GM10266 (cell line): ENCODE results near the gene COL9A3.

ENCODE experiments used
- DNase-seq: peaks from one replicate; pipeline ENCODE4 v3.0.0; 2012; ENCODE audit errors: extremely low spot score
- TF ChIP-seq, protein P1 (sequence below): IDR thresholded peaks from 2 replicates; pipeline ENCODE4 v1.5.1; 2012; ENCODE audit warnings: mild to moderate bottlenecking, low read depth; ENCODE audit not compliant: control insufficient read depth, insufficient read depth; ENCODE audit errors: missing control alignments

Gene COL9A3

DNA sequence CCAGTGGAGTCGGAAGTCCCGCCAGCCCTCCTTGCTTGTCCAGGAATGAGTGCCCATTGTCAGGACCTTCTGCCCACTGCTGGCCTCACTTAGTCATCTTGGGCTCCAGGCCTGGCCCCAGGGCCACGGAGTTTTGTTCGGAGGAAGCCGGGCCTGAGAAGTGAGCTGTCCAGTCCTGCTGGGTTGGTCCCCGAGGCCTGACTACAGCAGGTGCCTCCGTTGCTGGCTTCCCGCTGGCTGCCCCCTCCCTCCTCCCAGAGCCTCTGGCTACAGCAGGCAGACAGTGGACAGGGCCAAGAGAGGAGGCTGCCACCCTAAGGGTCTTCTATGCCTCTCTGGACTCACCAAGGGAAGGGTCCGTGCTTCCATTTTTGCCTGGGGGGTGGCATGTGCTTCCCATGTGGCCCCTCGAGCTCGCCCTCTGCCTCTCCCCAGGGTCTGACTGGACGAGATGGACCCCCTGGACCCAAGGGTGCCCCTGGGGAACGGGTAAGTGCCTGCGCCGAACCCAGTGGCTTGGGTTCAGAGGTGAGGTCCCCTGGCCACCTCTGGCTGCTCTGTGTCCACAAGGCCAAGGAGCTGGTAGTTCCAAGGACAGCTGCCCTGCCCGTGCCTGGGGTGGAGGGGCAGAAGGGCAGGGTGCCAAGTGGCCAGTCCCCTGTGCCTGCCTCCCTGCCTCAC lies 2.8 kb downstream of the COL9A3 start:
- no peak for DNase-seq

GRCh38 chr20:62820208-62820961 lies 3.5 kb downstream of the COL9A3 start:
- no peak for DNase-seq
- TF ChIP-seq, protein P1, sequence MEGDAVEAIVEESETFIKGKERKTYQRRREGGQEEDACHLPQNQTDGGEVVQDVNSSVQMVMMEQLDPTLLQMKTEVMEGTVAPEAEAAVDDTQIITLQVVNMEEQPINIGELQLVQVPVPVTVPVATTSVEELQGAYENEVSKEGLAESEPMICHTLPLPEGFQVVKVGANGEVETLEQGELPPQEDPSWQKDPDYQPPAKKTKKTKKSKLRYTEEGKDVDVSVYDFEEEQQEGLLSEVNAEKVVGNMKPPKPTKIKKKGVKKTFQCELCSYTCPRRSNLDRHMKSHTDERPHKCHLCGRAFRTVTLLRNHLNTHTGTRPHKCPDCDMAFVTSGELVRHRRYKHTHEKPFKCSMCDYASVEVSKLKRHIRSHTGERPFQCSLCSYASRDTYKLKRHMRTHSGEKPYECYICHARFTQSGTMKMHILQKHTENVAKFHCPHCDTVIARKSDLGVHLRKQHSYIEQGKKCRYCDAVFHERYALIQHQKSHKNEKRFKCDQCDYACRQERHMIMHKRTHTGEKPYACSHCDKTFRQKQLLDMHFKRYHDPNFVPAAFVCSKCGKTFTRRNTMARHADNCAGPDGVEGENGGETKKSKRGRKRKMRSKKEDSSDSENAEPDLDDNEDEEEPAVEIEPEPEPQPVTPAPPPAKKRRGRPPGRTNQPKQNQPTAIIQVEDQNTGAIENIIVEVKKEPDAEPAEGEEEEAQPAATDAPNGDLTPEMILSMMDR, result no peak

More for the DNA sequence above, 2.8 kb downstream of the COL9A3 start:
- TF ChIP-seq, protein P1, result no peak

DNA sequence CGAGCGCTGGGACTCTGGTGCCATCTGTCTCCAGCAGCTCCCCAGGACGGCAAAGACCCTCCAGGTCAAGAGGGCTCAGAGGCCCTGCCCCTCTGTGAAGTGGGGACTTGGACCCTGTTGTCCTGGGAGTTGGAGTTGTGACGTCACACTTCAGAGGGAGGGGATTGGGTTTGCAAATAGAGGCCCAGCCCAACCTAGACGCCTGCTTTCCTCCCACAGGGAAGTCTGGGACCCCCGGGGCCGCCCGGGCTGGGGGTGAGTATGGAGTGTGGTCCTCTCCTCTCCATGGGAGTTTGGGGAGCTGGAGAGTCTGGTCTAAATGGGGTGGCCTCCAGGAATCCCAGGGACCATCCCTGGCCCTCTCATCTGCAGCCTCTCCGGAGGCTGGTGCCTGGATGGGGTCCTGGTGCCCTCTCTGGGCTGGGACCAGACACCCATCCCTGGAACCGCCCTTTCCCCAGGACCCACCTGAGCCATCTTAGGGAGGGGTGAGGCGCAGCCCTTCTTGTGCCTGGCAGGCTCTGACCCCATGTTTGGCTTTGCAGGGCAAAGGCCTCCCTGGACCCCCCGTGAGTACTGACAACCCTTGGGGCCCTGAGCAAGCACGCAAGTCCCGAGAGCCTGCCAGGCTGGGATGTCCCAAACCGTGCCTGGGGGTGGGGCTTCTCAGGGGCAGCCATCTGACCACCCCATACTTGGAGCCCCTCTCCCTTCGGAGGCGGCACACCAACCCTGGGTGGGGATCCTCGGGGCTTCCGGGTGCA lies 4.3 kb downstream of the COL9A3 start:
- TF ChIP-seq, protein P1, result no peak
- DNase-seq, result no peak

GRCh38 chr20:62821726-62822210 lies 4.9 kb downstream of the COL9A3 start:
- TF ChIP-seq, protein P1, result no peak
- DNase-seq, result no peak

GRCh38 chr20:62822239-62822787 lies 5.5 kb downstream of the COL9A3 start:
- no peak for DNase-seq
- TF ChIP-seq, protein P1, result no peak

DNA sequence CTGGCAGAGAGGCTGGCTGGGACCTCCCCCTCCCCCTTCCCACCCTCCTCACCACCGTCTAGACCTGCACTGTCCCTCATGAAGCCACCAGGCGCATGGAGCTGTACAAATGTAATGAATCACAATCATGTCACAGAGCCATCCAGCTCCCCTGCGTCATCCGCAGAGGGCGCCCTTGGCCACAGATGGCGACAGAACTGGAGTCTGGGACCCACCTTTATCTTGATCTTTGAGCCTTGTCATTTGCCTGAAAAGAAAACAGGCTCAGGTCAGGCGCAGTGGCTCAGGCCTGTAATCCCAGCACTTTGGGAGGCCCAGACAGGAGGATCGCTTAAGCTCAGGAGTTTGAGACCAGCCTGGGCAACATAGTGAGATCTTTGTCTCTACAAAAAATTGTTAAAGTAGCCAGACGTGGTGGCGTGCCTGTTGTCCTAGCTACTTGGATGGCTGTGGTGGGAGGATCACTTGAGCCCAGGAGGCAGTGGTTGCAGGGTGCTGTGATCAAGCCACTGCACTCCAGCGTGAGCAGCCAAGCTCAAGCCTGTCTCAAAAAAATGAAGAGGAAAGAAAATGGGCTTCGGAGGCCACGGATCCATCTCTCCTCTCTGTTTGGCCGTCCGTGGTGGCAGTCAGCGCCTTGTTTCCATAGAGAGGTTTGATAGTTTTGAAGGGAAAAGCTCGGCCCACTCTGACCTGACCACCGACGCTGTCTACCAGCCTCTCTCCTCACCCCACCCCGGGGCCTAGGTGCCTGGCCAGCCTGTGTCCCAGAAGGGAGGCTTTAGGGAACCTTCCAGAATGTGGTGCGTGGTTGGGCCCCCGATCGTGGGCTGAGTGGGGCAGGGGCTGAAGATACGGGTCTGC lies 6.2 kb downstream of the COL9A3 start:
- DNase-seq, result peak; percentile 82
- TF ChIP-seq, protein P1, result peak; percentile 62
